ENCODE measurements around the gene DNAH9.

The DNAH9 gene

GRCh38 chr17:11780621-11781020 lies 182.4 kb downstream of the DNAH9 start:
- Histone ChIP-seq H3K9me3 (ENCODE audit: control insufficient read depth in 2 of 2, low read length in 2 of 2) (no peaks in the 10 kb centered on the region), H3K27me3 (ENCODE audit: control insufficient read depth in 2 of 2, insufficient read depth in 2 of 2, low read length in 2 of 2) (no peaks in the 10 kb centered on the region), H3K36me3 (ENCODE audit: control insufficient read depth in 2 of 2, insufficient read depth in 2 of 2, low read length in 2 of 2) (no peaks in the 10 kb centered on the region), H3K4me1 (ENCODE audit: control insufficient read depth in 2 of 2, insufficient read depth in 2 of 2, low read length in 2 of 2) (no peaks in the 10 kb centered on the region), H3K9ac (ENCODE audit: low read depth in 1 of 2, low read length in 2 of 2) (no peak overlapping the region), H3K27ac (ENCODE audit: low read depth in 2 of 2, low read length in 2 of 2) (no peak overlapping the region), H3K4me3 (ENCODE audit: low read length in 2 of 2) (no peak overlapping the region)

GRCh38 chr17:11786711-11787438 lies 188.6 kb downstream of the DNAH9 start:
- no peaks in the 10 kb centered on the region for H3K9me3 ChIP-seq (ENCODE audit: control insufficient read depth in 2 of 2, low read length in 2 of 2)
- no peaks in the 10 kb centered on the region for H3K27me3 ChIP-seq (ENCODE audit: control insufficient read depth in 2 of 2, insufficient read depth in 2 of 2, low read length in 2 of 2)
- H3K27ac ChIP-seq (ENCODE audit: low read depth in 2 of 2, low read length in 2 of 2) = no peak overlapping the region
- H3K36me3 ChIP-seq (ENCODE audit: control insufficient read depth in 2 of 2, insufficient read depth in 2 of 2, low read length in 2 of 2) = no peaks in the 10 kb centered on the region
- H3K4me1 ChIP-seq (ENCODE audit: control insufficient read depth in 2 of 2, insufficient read depth in 2 of 2, low read length in 2 of 2) = no peaks in the 10 kb centered on the region
- no peak overlapping the region for H3K9ac ChIP-seq (ENCODE audit: low read depth in 1 of 2, low read length in 2 of 2)
- H3K4me3 ChIP-seq (ENCODE audit: low read length in 2 of 2) = no peak overlapping the region

GRCh38 chr17:11795906-11796305 lies 197.6 kb downstream of the DNAH9 start:
- Histone ChIP-seq H3K27me3 (ENCODE audit: control insufficient read depth in 2 of 2, insufficient read depth in 2 of 2, low read length in 2 of 2) (no peaks in the 10 kb centered on the region), H3K9ac (ENCODE audit: low read depth in 1 of 2, low read length in 2 of 2) (no peak overlapping the region), H3K4me3 (ENCODE audit: low read length in 2 of 2) (no peak overlapping the region), H3K9me3 (ENCODE audit: control insufficient read depth in 2 of 2, low read length in 2 of 2) (no peaks in the 10 kb centered on the region), H3K27ac (ENCODE audit: low read depth in 2 of 2, low read length in 2 of 2) (no peak overlapping the region), H3K36me3 (ENCODE audit: control insufficient read depth in 2 of 2, insufficient read depth in 2 of 2, low read length in 2 of 2) (no peaks in the 10 kb centered on the region), H3K4me1 (ENCODE audit: control insufficient read depth in 2 of 2, insufficient read depth in 2 of 2, low read length in 2 of 2) (no peaks in the 10 kb centered on the region)

DNA sequence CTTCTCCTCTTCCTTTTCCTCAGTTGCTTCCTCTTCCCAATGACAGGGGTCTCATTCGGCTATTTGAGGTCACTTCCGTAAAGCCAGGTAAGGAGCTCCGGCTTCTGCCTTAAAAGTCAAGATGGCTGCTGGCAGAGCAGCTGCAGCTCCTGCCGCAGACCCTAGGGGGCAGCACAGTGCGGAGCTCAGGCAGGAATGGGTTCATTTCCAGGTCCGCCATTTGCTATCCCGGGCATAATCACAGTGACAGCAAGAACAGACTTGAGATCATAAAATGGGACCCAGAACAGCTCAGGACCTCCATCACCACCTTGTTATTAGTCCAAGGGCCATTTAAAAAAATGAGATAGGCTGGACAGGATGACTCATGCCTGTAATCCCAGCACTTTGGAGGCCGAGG lies 199.5 kb downstream of the DNAH9 start:
- H3K27ac ChIP-seq (ENCODE audit: low read depth in 2 of 2, low read length in 2 of 2) = no peak overlapping the region
- no peaks in the 10 kb centered on the region for H3K4me1 ChIP-seq (ENCODE audit: control insufficient read depth in 2 of 2, insufficient read depth in 2 of 2, low read length in 2 of 2)
- H3K9me3 ChIP-seq (ENCODE audit: control insufficient read depth in 2 of 2, low read length in 2 of 2) = no peaks in the 10 kb centered on the region
- H3K36me3 ChIP-seq (ENCODE audit: control insufficient read depth in 2 of 2, insufficient read depth in 2 of 2, low read length in 2 of 2) = no peaks in the 10 kb centered on the region
- no peak overlapping the region for H3K4me3 ChIP-seq (ENCODE audit: low read length in 2 of 2)
- no peaks in the 10 kb centered on the region for H3K27me3 ChIP-seq (ENCODE audit: control insufficient read depth in 2 of 2, insufficient read depth in 2 of 2, low read length in 2 of 2)
- H3K9ac ChIP-seq (ENCODE audit: low read depth in 1 of 2, low read length in 2 of 2) = no peak overlapping the region

GRCh38 chr17:11803231-11803969 lies 205.1 kb downstream of the DNAH9 start:
- H3K4me3 ChIP-seq (ENCODE audit: low read length in 2 of 2) = no peak overlapping the region
- no peak overlapping the region for H3K9ac ChIP-seq (ENCODE audit: low read depth in 1 of 2, low read length in 2 of 2)
- no peaks in the 10 kb centered on the region for H3K4me1 ChIP-seq (ENCODE audit: control insufficient read depth in 2 of 2, insufficient read depth in 2 of 2, low read length in 2 of 2)
- H3K36me3 ChIP-seq (ENCODE audit: control insufficient read depth in 2 of 2, insufficient read depth in 2 of 2, low read length in 2 of 2) = no peaks in the 10 kb centered on the region
- no peak overlapping the region for H3K27ac ChIP-seq (ENCODE audit: low read depth in 2 of 2, low read length in 2 of 2)
- H3K27me3 ChIP-seq (ENCODE audit: control insufficient read depth in 2 of 2, insufficient read depth in 2 of 2, low read length in 2 of 2) = no peaks in the 10 kb centered on the region
- H3K9me3 ChIP-seq (ENCODE audit: control insufficient read depth in 2 of 2, low read length in 2 of 2) = no peaks in the 10 kb centered on the region

- H3K4me3 ChIP-seq (ENCODE audit: low read length in 2 of 2) = no peak overlapping the region
- no peak overlapping the region for H3K9ac ChIP-seq (ENCODE audit: low read depth in 1 of 2, low read length in 2 of 2)
- H3K36me3 ChIP-seq (ENCODE audit: control insufficient read depth in 2 of 2, insufficient read depth in 2 of 2, low read length in 2 of 2) = no peaks in the 10 kb centered on the region
- H3K27ac ChIP-seq (ENCODE audit: low read depth in 2 of 2, low read length in 2 of 2) = no peak overlapping the region
- no peaks in the 10 kb centered on the region for H3K4me1 ChIP-seq (ENCODE audit: control insufficient read depth in 2 of 2, insufficient read depth in 2 of 2, low read length in 2 of 2)
- H3K27me3 ChIP-seq (ENCODE audit: control insufficient read depth in 2 of 2, insufficient read depth in 2 of 2, low read length in 2 of 2) = no peaks in the 10 kb centered on the region
- H3K9me3 ChIP-seq (ENCODE audit: control insufficient read depth in 2 of 2, low read length in 2 of 2) = no peaks in the 10 kb centered on the region
These were observed 206.9 kb downstream of the DNAH9 start for GRCh38 chr17:11805138-11805537.

GRCh38 chr17:11805952-11806351 lies 207.7 kb downstream of the DNAH9 start:
- Histone ChIP-seq H3K4me3 (ENCODE audit: low read length in 2 of 2) (no peak overlapping the region), H3K9ac (ENCODE audit: low read depth in 1 of 2, low read length in 2 of 2) (no peak overlapping the region), H3K9me3 (ENCODE audit: control insufficient read depth in 2 of 2, low read length in 2 of 2) (no peaks in the 10 kb centered on the region), H3K4me1 (ENCODE audit: control insufficient read depth in 2 of 2, insufficient read depth in 2 of 2, low read length in 2 of 2) (no peaks in the 10 kb centered on the region), H3K27ac (ENCODE audit: low read depth in 2 of 2, low read length in 2 of 2) (no peak overlapping the region), H3K36me3 (ENCODE audit: control insufficient read depth in 2 of 2, insufficient read depth in 2 of 2, low read length in 2 of 2) (no peaks in the 10 kb centered on the region), H3K27me3 (ENCODE audit: control insufficient read depth in 2 of 2, insufficient read depth in 2 of 2, low read length in 2 of 2) (no peaks in the 10 kb centered on the region)

DNA sequence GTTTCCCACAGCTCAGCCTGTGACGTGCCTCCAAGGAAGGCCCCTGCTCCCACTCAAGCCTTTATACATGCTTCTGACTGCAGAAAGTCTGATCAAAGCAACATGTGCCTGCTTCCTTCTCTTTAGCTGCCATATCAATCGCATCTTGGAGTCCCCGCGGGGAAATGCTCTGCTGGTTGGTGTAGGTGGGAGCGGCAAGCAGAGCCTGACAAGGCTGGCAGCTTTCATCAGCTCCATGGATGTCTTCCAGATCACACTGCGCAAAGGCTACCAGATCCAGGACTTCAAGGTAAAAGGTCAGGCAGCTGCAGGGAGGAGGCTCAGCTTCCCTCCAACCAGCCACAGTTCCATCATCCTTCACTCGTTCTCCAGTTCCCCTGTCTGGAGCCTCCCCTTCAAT lies 209.3 kb downstream of the DNAH9 start:
- no peaks in the 10 kb centered on the region for H3K36me3 ChIP-seq (ENCODE audit: control insufficient read depth in 2 of 2, insufficient read depth in 2 of 2, low read length in 2 of 2)
- H3K27me3 ChIP-seq (ENCODE audit: control insufficient read depth in 2 of 2, insufficient read depth in 2 of 2, low read length in 2 of 2) = no peaks in the 10 kb centered on the region
- no peak overlapping the region for H3K4me3 ChIP-seq (ENCODE audit: low read length in 2 of 2)

DNA sequence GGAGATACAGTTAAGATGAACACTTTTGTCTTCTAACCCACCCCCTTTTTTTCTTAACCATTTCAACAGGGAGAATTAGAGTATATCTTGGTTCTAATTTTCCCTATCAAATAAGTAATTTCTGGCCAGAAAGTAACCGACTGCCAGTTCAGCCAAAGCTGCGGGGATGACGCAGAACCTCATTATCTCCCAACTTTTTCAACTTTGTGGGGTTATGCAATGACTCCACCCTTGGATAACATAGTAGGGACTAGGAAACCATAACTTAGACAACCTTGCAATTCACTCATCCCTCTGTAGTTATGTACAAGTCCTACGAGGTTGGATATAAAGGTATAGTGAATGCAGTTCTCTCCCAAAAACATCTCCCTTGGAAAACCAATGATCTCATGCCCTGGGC lies 215.0 kb downstream of the DNAH9 start:
- Histone ChIP-seq H3K36me3 (ENCODE audit: control insufficient read depth in 2 of 2, insufficient read depth in 2 of 2, low read length in 2 of 2) (no peaks in the 10 kb centered on the region), H3K27ac (ENCODE audit: low read depth in 2 of 2, low read length in 2 of 2) (no peak overlapping the region), H3K4me3 (ENCODE audit: low read length in 2 of 2) (no peak overlapping the region), H3K27me3 (ENCODE audit: control insufficient read depth in 2 of 2, insufficient read depth in 2 of 2, low read length in 2 of 2) (no peaks in the 10 kb centered on the region), H3K4me1 (ENCODE audit: control insufficient read depth in 2 of 2, insufficient read depth in 2 of 2, low read length in 2 of 2) (no peaks in the 10 kb centered on the region), H3K9me3 (ENCODE audit: control insufficient read depth in 2 of 2, low read length in 2 of 2) (no peaks in the 10 kb centered on the region), H3K9ac (ENCODE audit: low read depth in 1 of 2, low read length in 2 of 2) (no peak overlapping the region)

More for the DNA sequence above, 209.3 kb downstream of the DNAH9 start:
- H3K9ac ChIP-seq (ENCODE audit: low read depth in 1 of 2, low read length in 2 of 2) = no peak overlapping the region
- H3K27ac ChIP-seq (ENCODE audit: low read depth in 2 of 2, low read length in 2 of 2) = no peak overlapping the region
- H3K4me1 ChIP-seq (ENCODE audit: control insufficient read depth in 2 of 2, insufficient read depth in 2 of 2, low read length in 2 of 2) = no peaks in the 10 kb centered on the region
- H3K9me3 ChIP-seq (ENCODE audit: control insufficient read depth in 2 of 2, low read length in 2 of 2) = no peaks in the 10 kb centered on the region

GRCh38 chr17:11813871-11814270 lies 215.6 kb downstream of the DNAH9 start:
- Histone ChIP-seq H3K27me3 (ENCODE audit: control insufficient read depth in 2 of 2, insufficient read depth in 2 of 2, low read length in 2 of 2) (no peaks in the 10 kb centered on the region), H3K9ac (ENCODE audit: low read depth in 1 of 2, low read length in 2 of 2) (no peak overlapping the region), H3K36me3 (ENCODE audit: control insufficient read depth in 2 of 2, insufficient read depth in 2 of 2, low read length in 2 of 2) (no peaks in the 10 kb centered on the region), H3K4me1 (ENCODE audit: control insufficient read depth in 2 of 2, insufficient read depth in 2 of 2, low read length in 2 of 2) (no peaks in the 10 kb centered on the region), H3K9me3 (ENCODE audit: control insufficient read depth in 2 of 2, low read length in 2 of 2) (no peaks in the 10 kb centered on the region), H3K4me3 (ENCODE audit: low read length in 2 of 2) (no peak overlapping the region), H3K27ac (ENCODE audit: low read depth in 2 of 2, low read length in 2 of 2) (no peak overlapping the region)

Data from mucosa of rectum (tissue), 2 donors.